HG03280 (cell line): ENCODE data around the gene CHPF2.
A peak's percentile ranks its signal among the peaks of the same experiment; 100 is the strongest.

Experiments
- ATAC-seq: cut with Tn5 transposase; IDR thresholded peaks from one replicate; pipeline ENCODE4 v1.9.1; 2021; ENCODE audit warnings: mild to moderate bottlenecking, moderate library complexity; ENCODE audit not compliant: unreplicated experiment

CHPF2 gene

DNA sequence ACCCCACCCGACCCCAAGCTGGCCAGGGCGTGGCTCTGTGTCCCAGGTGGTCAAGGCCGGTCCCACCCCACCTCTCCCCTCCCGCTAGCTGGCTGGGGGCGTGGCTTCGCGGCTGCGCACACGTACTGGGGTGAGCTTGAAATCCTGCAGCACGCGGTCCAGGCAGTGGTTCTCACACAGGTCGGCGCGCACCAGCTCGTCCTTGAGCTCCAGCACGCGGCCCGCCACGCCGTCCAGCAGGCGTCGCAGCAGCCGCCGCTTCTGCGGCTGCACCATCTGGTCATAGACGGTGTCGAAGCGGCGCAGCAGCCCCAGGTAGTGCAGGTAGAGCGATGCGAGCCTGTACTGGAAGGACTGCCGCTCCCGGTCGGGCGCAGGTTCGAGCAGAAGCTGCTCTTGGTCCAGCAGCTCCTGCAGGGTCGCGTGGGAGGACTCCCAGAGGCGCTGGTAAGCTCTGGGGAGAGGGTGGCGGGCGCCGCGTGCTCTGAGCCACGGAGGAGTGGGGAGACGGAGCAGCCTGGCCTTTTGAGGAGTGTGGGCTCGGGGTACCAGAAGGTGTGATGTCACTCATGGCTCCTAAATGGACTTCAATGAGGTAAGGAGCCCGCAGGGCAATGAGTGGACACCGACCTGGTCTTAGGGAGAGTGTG is 27.8 kb upstream of the CHPF2 start:
- ATAC-seq, result no peak

DNA sequence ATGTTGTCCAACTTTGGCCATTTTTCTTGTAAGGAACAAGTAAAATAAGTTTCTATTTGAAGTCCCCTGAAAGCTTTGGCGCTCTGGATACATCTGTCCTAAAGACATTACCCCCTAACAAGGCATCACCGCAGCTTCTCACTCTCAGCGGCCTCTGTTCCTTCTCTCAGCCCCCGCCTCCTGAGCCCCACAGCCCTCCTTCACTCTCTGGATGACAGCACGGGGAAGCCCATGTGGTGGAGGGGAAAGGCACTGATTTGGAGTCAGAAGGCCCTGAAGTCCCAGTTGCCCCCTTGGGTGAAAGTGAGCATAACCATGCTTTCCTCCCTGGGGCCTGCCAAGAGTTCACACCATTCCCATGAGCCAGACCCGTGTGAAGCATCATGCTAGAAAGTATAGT is 26.6 kb upstream of the CHPF2 start:
- ATAC-seq, result no peak

DNA sequence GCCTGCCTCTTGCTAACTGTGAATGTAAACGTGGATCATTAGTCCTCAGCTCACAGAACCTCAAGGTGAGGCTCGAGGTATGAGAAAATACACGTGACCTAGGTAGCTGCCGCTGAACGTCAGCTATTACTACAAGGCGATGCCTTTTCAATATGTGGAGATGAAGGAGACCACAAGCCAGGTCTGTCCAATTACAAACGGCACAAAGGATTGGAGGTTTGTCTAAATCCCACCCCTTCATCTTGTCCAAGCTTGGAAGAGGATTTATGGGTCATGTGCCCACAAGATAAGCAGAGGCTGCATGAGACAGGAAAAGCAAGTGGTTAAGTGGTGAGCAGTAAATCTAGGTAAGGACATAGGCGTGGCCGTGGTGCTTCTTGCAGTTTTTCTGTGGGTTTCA is 25.4 kb upstream of the CHPF2 start:
- no peak for ATAC-seq

DNA sequence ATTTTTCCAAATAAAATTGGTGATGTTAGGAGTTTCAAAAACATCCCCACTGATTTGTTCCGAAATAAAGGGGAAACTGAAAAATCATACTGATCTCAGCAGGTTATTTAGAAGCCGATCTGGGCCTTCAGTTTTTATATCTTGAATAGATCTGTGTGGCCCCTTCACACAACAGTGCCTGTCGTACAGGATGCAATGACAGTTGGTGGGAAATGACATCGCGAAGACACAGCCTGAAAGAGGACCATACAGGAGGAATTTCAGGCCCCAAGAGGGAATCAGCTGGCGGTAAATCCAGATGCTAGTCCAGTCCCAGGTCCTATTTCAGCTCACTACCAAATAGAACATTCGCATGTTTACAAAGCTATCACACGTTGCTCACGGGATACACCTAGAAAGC is 25.0 kb upstream of the CHPF2 start:
- no peak for ATAC-seq

GRCh38 chr7:151207804-151208203 is 24.5 kb upstream of the CHPF2 start:
- ATAC-seq, result no peak

GRCh38 chr7:151208253-151208862 is 23.9 kb upstream of the CHPF2 start:
- no peak for ATAC-seq

GRCh38 chr7:151209588-151209987 is 22.7 kb upstream of the CHPF2 start:
- ATAC-seq, result no peak

- ATAC-seq, result no peak
Measured at GRCh38 chr7:151210087-151210854, 22.0 kb upstream of the CHPF2 start, which contains the start of gene H2BK1. Gene H2BK1 (minus strand): TSS chr7:151210488. CDS start chr7:151210318, 170 bp downstream.

DNA sequence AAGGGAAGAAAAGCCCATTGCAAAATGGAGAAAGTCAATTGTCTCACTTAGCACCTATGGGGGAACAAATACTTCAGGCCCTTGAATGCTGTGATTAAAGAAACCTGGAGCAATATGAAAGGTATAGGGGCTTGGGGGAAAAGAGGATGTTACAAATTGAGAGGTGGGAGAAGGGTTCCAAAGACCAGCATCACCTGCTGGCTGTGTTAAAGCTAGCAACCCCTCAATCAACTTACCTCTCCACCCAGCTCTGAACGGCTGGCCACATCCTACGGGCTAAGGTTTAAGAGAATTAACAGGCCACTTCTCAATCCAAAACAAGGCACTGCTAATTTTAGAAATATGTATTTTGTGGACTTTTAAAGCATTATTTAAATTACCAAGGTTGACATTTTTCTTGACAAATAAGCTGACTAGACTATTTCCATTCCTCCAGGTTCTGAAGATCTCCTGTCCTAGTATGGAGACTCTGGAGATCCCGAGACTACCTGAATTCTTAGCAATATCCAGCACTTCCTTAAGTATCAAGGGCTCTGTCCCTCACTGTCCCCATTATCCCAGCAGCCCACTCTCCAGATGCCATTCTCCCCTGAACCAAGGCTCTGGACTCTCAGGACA is 21.0 kb upstream of the CHPF2 start:
- no peak for ATAC-seq

DNA sequence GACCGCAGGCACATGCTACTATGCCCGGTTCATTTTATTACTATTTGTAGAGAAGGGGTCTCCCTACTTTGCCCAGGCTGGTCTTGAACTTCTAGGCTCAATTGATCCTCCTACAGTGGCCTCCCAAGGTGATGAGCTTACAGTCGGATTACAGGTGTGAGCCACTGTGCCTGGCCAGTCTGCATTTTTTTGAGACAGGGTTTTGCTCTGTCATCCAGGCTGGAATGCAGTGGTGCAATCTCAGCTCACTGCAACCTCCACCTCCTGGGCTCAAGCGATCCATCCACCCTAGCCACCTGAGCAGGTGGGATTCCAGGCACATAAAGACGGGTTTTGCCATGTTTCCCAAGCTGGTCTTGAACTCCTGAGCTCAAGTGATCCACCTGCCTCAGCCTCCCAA is 19.7 kb upstream of the CHPF2 start:
- no peak for ATAC-seq

DNA sequence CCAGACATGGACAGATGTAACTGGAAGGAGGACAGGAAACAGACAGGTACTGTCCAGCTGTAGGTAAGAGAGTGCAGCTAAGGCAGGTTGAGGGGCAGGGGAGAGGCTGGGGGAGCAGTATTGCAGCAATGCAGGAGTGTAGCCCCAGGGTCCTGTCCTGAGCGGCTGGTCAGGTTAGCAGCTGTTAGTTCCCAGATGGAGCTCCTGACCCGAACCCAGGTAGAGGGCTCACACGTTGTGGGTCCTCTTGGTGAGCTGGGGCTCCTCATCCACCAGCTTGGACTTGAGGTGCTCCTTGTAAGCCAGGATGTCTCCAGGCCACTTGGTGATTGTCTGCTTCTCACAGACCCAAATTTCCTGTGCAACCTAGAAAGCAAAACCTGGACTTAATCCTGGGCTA is 18.5 kb upstream of the CHPF2 start:
- no peak for ATAC-seq

GRCh38 chr7:151215396-151215795 is 16.9 kb upstream of the CHPF2 start:
- no peak for ATAC-seq

- ATAC-seq, result no peak
Measured at GRCh38 chr7:151218170-151218569, 14.1 kb upstream of the CHPF2 start.

- ATAC-seq, result no peak
Measured at GRCh38 chr7:151223728-151224127, 8.6 kb upstream of the CHPF2 start.

DNA sequence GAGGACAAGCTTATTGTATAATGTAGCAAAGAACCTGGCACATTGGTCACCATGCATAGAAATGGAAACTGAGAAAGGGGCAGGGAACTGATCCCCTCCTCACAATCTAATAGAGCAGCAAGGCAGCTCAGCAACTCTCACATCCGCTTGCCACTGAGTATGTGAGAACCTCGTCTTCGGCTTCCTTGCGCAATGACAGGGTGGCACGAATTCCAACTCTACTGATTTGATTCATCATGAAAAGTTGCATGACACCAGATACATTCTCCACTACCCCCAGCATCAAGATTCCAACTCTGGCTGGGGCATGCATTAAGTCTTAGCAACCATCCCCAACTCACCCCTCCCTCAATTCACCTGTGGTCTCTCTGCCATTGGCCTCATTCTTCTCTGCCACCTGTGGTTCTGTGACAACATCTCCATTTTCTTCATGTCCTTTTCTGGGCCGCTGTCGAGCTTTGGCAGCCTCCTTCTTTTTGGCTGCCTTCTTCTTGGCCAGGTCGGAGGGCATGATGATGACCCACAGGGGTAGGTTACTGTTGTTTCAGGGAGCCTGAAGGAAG is 6.3 kb upstream of the CHPF2 start:
- no peak for ATAC-seq

GRCh38 chr7:151226560-151226874 is 5.8 kb upstream of the CHPF2 start:
- ATAC-seq, result peak; percentile 3

DNA sequence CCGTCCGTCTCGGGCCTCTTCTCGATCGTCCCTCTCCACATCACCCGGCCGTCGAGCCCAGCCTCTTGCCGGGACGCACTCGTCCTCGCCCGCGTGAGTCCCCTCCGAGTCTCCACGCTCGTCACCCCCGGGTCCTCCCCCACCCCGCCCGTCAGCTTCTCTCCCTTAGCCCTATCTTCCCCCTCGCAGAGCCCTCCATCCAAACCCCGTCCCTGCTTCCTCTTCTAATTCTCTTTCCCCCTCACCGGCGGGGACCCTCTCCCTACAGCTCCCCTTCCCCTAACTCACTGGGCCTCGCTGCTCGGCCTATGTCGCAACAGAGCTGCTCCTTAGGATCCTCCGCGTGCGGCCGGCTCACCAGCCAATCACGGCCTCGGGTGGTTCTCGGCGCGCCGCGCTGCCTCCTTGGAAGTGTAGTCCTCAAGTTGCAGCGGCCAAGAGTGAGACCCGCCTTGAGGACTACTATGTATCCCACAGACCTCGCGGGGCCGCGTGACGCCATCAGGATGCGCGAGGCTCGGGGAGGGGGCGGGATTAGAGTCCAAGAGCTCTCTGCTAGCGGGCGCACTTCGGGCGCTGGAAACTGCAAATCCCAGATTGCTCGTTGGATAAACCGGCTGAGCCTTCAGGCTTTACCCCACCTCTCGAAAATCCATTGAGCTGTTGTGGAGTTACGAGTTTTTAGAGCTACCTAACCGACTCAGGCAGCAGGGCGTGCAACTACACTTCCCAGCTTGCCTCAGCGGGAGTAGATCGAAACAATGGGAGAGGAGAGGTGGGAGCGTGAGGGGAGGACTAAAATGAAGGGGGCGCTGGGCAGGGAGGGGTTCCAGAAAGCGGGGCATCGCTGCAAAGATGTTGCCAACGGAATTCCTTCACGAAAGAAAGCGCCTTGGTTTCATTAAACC is 5.2 kb upstream of the CHPF2 start, which contains the start of gene ABCF2:
ABCF2 (minus strand) TSS at position 331 of the 908 bp plus-strand sequence. CDS start 747 bp downstream, outside the sequence.
- ATAC-seq, result peak; percentile 99

- ATAC-seq, result no peak
Measured at GRCh38 chr7:151228024-151228866, 4.0 kb upstream of the CHPF2 start.

- no peak for ATAC-seq
Measured at GRCh38 chr7:151229249-151229648, 3.0 kb upstream of the CHPF2 start.
